Hematopoietic multipotent progenitor cell treated with erythropoietin and hydrocortisone succinate and interleukin-3 and kit ligand, for 15 days (in vitro differentiated cells): Measurements from ENCODE around the gene LCE3E.
"Not testable (repeated sequence)": the region's sequence is repeated elsewhere in the genome, so short reads cannot be mapped to it uniquely, and the experiment has no call there.

Source experiments
- DNase-seq: peaks from one replicate; pipeline ENCODE4 v3.0.0-alpha.2; 2015; ENCODE audit warnings: low spot score

LCE3E gene, protein sequence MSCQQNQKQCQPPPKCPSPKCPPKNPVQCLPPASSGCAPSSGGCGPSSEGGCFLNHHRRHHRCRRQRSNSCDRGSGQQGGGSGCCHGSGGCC

DNA sequence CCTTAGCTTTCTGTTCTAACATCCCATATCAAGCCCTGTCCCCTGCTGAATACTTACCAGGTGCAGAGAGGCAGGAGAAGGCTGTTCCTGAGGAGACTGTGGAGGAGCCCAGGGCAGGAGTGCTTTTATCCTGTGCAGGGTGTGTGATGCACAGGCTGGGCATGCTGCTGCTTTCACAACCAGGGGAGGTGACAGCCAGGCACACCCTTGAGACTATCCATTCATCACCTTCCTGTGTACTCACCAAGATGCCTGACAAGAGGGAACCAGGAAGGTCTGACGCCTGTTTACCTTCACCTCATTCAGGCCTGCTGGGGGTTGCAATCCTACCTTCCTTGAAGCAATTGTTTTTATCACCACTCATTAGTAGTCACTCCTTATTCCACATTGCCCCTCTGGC is at the start of gene LCE3E:
LCE3E (minus strand) TSS at position 100 of the 400 bp plus-strand sequence. CDS start 572 bp downstream, outside the sequence.
- no peak for DNase-seq

DNA sequence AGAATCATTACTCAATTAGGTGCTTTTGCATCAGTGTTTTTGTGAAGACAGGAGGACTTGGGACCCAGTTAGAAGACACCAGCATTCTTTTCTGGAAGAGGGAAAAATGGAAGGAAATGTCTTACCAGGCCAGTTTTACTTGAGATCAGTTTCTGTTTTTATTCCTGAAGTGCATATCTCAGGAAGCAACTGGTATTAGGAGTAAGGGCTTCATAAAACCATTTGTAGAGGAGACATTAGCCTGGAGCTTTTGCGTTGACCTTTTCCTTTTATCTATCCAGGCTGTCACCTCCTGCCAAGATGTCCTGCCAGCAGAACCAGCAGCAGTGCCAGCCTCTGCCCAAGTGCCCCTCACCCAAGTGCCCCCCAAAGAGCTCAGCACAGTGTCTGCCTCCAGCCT is 46.9 kb upstream of the LCE3E start, which contains the start of gene LCE3B:
LCE3B (plus strand) TSS at position 301 of the 400 bp plus-strand sequence; CDS start at position 301, 0 bp downstream.
- no peak for DNase-seq

DNA sequence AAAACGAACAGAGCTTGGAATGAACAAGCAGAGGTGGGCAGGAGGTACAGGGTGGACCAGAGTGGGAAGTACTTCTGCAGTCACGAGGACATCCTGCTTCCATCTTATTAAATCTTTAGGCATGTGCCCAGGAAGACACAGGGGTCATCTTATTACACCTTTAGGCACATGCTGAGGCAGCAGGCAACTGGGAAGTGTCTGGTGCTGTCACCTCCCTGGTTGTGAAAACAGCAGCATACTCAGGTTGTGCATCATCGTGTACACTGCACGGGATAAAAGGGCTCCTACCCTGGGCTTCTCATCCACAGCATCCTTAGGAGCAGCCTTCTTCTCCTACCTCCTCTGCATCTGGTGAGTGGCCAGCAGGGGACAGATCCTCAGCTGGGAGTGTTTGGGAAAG is 33.4 kb upstream of the LCE3E start, which contains the start of gene LCE3C:
LCE3C (plus strand) TSS at position 301 of the 400 bp plus-strand sequence. CDS start 498 bp downstream, outside the sequence.
- no peak for DNase-seq

DNA sequence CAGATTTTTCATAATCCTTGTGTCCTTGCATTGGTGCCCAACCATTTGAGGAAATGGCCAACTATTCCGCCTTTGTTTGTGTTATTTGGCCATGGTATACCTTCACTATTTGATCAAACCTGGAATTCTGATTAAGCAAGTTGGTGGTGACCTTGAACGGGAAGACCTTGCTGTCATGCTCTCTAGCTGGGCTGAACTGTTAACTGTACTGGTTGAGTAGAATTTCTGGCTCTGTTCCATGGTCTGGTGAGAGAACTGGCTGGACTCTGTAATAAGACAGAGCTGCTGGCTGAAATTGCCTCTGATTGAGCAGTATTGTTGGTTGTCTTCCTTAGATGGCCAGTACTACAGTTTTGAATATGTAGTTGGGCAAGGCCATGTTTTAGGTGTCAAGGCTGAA is 30.4 kb upstream of the LCE3E start:
- no peak for DNase-seq

DNA sequence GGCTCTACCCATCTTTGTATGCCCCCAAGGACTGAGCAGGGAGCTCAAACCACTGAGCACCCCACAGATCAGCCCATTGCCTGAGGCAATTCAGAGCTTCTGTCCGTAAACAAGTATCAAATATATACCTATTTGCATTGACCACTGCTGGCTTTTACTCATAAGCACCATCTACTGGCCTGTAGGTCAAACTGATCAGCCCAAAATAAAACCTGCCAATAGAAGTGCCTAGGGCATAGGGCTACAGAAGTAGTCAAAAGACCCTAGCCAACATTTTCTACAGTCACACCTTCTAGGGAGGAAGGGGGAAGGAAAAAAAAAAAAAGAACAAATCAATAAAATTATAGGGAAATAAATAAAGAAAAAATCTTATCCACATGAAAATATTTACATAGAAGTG is 19.0 kb upstream of the LCE3E start:
- DNase-seq: no peak

DNA sequence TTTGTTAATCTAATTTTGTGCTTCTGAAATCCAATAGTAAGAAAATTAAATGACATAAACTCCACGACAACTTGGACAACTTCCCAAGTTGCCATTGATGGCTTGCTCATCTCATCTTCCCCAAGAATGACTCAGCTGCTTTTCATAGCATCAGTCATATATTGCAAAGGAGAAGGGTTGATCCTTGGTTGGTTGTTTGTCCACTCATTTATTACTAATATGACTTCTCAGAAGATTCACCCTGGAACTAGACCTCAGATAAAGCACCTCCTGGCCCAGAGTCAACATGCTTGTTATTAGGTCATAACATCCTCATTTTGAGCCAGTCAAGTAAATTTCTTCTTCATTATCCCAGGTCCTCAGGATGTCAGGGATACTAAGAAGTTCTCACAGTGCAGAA is 16.1 kb upstream of the LCE3E start:
- DNase-seq: no peak

DNA sequence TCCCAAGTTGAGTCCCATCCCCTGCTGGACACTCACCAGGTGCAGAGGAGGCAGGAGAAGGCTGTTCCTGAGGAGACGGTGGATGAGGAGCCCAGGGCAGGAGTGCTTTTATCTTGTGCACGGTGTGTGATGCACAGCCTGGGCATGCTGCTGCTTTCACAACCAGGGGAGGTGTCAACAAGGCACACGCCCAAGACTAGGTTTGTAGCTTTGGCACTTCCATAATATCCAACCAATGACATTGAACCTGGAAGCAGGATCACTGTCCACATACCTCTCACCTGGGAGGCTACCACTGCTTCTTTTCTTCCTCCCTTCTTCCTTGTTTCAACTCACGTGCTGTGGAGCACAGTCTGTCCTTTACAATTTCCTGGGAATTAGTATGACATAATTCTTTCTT is 13.9 kb upstream of the LCE3E start, which contains the start of gene LCE3D:
LCE3D (minus strand) TSS at position 84 of the 400 bp plus-strand sequence. CDS start 580 bp downstream, outside the sequence.
- DNase-seq: no peak

DNA sequence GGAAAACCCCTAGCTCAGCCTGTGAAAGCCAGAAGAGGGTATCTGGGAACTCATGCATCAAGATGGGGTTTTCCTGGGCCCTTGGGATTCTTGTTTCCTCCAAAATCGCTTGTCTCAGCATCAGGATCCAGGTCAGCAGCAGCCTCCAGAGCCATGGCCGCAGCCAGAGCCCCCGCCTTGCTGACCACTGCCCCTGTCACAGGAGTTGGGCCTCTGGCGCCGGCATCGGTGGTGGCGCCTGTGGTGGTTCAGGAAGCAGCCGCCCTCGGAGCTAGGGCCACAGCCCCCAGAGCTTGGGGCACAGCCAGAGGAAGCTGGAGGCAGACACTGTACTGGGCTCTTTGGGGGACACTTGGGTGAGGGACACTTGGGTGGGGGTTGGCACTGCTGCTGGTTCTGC is 12.9 kb upstream of the LCE3E start:
- not testable (repeated sequence) for DNase-seq

DNA sequence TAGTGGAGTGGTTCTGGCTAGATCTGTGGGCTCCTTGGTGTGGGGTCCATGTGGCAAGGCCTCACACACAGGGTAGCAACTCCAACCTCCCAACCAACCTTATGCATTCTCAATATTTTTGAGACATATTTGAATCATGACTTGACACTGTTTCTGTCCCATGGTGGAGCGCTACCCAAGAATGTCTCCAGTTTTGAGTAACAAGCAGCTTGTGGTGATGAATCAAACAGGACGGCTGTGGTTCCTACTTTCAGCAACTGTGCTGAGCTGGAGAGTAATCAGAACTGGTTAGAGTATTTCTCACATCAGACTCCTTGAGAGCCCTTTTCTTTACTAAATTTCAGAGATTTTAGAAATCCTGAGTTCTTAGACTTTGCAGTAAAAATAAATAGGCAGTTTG is 10.6 kb upstream of the LCE3E start:
- no peak for DNase-seq

DNA sequence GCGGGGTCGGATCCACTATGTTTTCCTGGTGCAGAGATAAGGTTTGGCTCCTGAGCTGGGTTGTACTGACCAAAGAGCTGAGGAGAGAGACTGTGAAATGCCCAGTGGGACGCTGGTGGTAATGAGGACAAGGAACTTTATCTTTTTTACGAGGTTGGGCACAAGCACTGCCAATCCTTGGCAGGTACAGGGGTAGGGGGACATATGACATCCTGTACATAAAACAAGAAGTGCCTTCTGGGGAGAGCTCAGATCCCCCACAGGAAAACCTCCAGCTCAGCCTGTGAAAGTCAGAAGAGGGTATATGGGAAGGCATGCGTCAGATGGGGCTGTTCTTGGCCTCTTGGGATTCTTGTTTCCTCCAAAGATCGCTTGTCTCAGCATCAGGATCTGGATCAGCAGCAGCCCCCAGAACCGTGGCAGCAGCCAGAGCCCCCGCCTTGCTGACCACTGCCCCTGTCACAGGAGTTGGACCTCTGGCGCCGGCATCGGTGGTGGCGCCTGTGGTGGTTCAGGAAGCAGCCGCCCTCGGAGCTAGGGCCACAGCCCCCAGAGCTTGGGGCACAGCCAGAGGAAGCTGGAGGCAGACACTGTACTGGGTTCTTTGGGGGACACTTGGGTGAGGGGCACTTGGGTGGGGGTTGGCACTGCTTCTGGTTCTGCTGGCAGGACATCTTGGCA is 905 bp downstream of the LCE3E start:
- no peak for DNase-seq

DNA sequence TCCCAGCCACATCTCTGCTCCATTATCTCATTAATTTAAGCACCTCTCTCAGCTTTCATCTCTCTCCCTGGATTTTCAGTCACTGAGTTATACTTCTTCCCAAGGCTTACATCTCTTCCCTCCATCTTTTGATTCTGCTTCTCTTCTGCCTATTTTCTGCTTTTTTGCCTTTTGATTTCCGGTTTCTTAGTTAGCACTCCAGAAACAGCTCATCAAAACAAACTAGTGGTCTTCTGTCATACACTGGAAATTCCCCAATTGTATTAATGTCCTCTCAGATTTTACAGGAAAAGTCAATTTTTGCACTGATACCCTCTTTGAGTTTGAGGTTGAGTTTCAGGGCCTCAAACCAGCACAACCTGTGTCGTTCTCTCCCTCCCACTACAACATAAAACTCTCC is 1.5 kb downstream of the LCE3E start:
- DNase-seq: no peak

DNA sequence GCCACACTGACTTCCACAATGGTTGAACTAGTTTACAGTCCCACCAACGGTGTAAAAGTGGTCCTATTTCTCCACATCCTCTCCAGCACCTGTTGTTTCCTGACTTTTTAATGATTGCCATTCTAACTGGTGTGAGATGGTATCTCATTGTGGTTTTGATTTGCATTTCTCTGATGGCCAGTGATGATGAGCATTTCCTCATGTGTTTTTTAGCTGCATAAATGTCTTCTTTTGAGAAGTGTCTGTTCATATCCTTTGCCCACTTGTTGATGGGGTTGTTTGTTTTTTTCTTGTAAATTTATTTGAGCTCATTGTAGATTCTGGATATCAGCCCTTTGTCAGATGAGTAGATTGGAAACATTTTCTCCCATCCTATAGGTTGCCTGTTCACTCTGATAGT is 18.2 kb downstream of the LCE3E start:
- DNase-seq: not testable (repeated sequence)

DNA sequence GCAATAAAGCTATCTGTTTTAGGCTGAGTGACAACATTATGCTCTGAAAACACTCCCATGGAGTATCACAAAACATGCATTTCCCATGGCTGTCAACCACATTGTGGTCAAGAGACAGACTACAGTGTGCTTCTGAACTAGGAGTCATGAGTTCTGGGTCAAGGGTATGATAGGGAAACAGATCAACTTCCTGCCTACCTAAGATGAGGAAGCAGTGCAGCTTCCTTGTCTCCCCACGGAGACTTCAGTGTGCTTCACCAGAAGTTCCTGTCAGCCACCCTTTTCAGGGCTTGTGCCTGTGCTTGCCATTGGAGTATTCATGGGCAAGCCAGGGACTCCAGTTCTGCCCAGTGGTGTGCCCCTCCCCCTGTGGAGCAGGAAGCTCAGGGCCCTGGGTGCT is 19.9 kb downstream of the LCE3E start:
- no peak for DNase-seq

DNA sequence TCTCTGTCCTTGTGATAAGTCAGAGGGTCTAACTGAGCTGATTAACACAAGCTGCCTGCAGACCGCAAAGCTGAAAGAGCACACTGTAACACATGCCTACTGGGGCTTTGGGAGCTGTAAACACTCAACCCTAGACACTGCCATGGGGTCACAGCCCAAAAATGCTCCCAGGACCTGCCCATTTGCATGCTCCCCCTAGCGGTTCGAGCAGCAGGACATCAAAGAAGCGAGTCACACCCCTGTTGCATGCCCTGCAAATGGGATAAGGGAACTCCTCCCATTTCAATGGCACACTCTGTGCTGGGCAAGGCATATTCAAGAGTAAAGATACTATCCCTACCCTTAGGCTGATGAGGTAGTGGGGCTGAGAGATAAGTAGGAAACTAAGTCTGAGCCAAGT is 22.8 kb downstream of the LCE3E start:
- DNase-seq: no peak

DNA sequence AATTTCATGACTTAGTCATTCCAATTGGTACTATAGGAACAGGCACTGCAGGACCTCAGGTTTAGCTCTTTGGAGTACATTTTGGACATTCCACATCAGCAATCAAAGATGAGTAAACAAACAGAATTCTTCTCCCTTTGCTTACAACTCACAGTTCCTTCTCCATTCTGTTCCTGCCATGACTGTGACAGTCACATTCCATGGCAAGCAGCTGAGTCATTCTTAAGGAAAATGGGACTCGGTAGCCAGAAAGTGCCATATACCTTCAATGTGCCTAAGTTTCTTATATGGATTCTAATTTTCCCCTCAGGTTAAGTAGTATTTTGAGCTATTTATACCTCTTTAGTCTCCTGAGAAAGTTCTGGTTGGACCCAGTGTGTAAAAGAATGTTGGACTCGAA is 26.7 kb downstream of the LCE3E start:
- DNase-seq: no peak

DNA sequence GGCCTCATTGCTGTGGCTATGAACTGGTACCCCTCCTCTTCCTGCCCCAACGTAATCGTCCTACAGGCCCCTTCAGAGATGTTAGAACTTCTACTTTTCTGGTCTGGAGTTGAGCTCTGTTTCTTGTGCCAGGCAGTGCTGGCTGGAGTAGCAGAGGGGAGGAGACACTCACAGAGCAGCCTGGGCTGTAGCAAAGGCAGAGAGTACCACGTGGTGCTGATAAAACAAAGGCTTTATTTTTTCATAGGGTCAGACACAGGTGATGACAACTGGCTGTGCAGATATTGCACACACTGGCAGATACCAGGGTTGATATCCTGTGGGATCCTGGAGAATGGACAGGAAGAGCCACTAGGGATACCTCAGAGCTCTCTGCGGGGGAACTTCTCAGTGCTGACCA is 29.1 kb downstream of the LCE3E start:
- DNase-seq: no peak

DNA sequence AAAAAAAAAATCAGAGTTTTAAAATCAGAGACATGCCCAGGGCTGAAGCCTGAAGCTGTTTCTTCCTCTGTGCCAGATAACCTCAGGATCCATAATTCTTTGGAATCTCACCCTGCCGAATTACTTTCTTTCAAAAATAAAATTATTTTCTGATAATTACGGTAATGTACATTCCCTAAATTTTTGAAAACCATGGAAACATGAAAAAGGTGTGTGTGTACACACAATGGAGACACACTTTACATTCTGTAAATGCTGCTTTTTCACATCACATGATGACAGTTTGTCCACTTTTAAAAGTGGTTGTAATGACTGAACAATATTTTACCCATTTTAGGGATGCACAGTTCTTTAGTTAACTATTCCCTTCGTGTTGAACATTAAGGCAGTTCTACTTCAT is 30.8 kb downstream of the LCE3E start:
- DNase-seq: no peak

DNA sequence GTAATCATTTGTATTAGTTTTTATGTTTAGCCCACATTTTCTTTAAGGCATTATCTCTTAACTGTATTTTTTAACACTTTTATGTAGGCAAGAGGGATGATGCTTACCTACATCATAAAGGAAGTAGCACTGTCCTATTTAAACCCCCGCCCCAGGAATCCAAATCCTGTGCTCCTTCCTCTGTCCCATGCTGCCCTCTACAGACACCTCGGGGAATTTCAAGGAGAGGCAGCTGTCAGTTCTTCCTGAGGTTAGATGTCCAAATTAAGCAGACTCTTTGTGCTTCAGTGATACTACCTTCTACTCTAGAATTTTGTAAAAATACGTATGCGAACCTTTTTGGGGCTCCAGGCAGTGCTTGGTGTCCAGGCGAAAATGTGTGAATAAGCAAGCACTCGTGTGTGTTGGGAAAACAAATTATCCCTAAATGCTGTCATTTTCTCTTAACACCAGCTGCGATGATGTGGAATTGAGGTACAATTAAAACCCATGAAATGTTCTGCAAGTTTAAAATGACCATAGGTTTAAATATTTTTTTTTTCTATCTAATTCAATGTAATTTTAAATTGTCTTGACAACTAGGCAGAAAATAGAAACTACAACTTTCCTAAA is 33.1 kb downstream of the LCE3E start:
- peak; percentile 12 for DNase-seq

DNA sequence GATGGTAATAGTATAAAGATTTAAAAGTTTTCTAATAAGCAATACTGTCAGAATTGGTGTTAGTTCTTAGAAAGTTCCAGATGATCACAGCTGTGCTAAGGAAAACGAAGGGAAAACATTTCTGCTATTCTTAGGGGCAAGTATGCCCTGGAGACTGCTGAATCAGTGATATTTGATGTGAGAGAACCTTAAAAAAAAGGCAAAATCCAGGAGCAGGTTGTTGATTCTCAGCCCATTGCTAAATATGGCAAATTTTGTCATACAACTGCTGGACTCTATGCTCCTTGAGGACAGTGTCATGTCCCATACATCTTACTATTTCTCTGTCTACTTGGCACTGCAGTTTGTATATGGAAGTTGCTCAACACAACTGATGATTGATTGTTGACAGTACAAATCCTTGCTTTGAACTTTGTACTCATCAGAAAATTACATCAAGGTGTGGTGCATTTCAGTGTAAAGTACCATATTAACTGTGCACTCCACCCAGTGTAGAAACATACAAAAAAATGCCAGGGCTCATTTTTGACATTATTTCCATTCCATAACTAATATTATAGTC is 41.4 kb downstream of the LCE3E start:
- DNase-seq: no peak

DNA sequence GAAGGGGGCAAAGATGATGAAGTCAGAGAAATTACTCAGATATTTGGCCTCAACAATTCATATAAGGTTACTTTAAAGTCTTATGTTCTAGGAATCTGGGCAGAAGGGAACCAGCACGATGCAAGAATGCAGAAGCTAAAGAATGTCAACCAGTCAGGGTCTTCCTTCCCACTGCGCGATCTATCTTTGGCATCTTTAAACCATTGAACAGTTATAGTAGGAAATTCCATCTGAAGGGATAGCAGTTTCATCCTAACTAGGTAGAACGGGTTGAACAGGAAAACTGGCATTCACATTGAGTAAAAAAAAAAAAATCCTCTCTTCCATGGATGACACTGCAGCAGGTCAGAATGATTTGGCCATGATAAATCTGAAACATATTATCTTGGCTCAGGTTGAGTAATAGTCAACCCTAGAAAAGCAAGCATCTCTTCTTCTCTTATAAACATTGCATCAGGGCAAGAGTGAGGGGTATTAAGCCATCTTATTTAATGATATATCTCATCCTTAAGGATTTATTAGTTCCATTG is 46.0 kb downstream of the LCE3E start:
- DNase-seq: no peak

DNA sequence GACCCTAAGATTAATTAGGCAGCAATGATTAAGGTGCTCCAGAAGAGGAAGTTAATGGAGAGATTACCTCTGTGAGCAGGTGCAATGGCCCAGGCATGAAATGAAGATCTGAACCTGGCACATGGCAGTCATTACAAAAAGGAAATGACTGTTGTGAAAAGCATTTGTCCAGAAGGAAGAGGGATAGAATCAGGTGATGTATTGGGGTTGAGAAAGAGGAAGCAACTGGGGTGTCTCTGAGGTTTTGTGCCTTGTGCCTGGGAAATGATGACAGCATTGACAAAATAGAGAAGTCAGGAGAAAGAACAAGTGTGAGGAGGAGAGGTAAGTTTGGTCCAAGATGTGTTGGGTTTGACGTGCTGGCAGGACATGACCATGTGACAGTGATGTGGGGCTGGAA is 46.7 kb downstream of the LCE3E start:
- no peak for DNase-seq

DNA sequence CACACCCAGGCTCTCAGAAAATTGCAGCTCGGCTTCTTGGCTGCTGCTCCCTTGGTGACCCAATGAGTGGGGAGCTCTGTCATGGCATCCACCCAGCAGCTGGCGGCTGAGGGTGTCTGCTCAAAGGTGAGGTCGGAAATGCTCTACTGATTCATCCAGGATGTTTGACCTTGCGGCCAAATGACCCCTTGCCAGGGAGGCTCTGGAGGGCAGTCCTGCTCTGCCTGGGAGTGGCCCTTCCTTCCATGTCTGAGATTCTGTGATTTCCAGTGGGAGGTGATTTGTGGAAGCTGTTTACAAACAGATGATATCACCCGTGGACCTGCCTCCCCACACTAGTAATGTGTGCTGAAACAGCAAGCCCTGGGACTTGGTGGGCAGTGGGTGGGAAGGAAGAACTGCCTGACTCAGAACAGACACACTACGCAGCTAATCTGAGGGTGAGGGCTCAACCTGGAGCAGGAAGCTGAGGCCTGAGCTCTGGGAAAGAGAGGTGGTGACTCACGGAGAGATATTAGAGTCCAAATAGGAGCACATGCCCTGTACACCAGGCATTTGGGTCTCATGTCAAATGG is 49.3 kb downstream of the LCE3E start:
- DNase-seq: no peak

DNA sequence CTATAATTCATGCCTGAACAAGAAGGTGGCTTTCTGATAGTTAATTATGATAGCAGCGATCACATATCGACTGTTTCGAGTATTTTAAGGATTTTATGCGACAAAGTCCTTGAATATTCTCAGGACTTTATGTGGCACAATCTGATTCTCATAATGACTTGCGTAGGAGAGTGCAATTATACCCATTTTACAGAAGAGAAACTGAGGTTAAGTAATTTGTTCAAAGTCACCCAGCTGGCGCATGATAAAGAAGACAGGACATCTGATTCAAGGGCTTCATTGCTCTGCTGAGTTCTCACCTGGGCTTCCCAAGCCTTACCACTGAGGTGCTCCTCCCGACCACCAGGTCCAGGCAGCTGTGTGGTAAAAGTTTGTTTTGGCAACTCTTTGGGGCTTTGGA is 50.5 kb downstream of the LCE3E start:
- no peak for DNase-seq
